SH-SY5Y (cell line): ENCODE data around the gene SLC24A3.

ENCODE experiments used
- GATA2 ChIP-seq: IDR thresholded peaks from 2 replicates; pipeline ENCODE4 v1.6.1; 2011; ENCODE audit warnings: mild to moderate bottlenecking, low read depth, low read length
- GATA3 ChIP-seq: IDR thresholded peaks from 2 replicates; pipeline ENCODE4 v1.6.1; 2011; ENCODE audit warnings: low read depth, mild to moderate bottlenecking, low read length, moderate library complexity

SLC24A3 gene

DNA sequence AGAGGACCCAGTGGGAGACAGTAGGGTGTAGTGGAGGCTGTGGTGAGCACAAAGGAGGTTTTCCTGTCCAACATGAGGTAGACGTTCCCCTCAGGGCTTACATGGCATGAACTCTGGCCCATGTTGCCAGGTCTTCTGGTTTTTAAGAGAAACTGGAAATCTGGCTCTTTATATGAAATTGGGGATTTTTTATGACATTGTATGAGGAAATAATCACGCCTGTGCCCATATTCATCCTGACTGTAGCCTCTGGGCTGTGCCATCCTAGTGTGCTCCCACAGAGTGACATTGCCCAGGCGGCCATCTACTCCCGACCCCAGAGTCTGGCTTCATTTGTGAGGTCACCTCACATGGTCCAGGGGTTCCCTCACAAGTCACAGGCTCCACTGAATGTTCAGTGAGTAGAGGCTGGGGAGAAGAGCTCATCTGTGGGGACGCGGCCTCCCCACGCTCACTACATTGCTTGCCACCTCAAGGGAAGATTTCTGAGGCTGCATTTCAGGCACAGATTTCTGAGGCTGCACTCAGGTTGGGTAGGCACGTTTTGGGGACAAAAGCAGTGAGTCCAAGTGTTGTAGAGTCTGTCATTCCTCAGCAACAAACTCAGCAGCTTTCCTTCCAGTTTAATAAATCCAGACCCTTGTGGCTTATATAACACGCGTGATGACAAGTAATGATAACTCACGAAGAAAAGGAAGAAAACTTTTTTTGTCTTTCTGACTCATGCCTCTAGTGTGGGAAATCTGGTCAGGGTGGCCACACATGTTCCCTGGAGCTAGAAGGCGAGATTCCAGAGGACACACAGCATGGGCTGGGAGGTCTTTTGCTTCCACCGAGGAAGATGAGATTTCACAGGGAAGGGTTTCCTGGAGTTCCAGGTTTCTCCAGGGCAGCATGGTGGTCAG lies 41.7 kb downstream of the SLC24A3 start:
- no peak for TF ChIP-seq GATA2
- no peak for TF ChIP-seq GATA3

DNA sequence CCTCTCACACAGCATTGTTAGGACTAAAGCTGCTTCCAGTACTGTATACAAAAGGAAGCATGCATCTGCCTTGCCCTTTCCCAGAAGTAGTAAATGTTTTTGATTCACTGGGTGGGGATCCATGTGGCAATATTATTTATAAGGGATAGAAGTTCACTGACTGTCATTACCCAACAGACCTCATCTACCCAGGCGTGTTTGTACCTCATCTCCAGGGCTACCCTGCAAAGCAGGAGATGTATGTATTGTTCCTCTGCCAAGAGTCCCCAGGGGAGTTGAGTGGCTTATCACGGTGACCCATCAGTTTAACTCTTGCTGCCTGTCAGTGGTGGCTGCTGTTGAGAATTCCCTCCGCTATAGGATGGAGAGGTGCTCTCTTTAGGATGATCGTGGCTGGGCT lies 42.5 kb downstream of the SLC24A3 start:
- TF ChIP-seq GATA2, result no peak

DNA sequence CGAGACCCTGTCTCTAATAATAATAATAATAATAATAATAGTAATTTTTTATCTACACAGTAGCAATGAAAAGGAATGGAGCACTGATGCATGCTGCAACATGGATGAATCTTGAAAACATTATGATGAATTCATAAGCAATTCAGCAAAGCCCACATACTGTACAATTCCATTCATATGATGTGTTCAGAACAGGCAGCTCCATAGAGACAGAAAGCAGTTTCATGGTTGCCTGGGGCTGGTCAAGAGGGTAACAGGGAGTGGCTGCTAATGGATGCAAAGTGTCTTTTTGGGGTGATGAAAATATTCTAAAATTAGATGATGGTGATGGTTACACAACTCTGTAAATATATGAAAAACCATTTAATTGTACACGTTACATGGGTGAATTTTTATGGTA lies 43.6 kb downstream of the SLC24A3 start:
- TF ChIP-seq GATA2, result no peak

DNA sequence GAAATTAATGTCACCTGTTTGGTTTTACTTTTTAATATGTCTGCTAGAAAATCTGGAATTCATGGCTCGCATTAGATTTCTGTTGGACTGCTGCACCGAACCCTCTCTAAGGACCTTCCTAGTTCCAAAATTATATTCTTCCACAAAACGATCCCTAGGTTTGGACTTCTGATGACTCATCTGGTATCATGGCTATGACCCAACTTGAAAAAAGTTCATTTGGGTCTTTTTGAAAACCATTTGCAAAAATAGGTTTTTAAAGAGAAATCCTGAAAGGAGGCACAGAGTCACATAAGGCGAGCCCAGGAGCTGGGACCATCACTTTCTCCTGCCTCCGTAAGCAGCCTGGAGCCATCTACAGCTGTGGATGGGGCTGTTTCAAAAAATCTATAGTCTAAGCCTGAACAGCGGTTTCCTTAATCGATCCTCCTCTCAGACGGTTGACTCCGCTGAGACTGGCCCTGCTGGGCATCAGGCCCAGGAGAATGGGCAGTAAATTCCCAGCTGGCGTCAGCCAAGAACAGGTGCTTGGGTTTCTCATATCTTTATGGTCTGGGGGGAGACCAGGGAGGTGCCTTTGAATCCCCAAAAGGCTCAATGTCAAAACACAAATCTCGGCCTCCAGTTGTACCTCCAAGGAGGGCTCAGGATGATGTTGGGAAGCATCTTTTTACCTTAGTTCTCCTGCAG lies 44.6 kb downstream of the SLC24A3 start:
- TF ChIP-seq GATA2 (no peak), GATA3 (no peak)

DNA sequence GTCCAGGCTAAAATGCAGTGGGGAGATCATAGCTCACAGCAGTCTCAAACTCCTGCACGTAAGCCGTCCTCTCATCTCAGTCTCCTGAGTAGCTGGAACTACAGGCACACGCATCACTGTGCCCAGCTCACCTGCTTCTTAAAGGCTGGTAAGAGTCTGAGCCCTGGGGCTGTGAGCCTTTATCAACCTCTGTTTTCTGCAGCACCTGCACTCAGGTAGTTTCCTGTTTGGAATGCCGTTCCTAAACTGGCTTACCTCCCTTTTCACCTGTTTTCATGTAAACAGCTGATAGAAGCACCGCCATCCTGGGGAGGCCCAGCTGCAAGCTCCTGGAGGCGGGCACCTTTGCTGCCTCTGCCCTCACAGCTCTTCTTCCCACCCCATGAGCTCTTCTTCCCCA lies 45.4 kb downstream of the SLC24A3 start:
- TF ChIP-seq GATA3 (no peak), GATA2 (no peak)

DNA sequence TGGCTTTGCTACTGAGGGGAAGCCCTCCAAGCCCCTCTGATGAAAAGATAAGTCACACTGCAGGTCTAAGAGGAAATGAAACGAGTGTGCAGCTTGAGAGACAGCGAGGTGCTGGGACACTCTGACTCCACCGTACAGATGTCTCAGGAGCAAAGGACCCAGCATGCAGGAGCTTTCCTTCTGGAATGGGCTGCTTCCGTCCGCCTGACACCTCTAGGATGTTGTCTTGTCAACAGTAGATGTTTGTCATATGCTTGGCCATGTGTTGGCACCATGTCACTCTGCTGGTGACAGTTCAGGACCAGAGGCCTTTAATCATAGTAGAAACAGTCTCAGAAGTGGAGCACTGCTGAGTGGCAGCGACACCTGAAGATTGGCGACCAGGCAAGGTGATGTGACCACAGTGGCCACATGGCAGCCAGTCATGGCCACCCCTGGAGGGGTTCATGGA lies 46.7 kb downstream of the SLC24A3 start:
- TF ChIP-seq GATA3 (no peak), GATA2 (no peak)

DNA sequence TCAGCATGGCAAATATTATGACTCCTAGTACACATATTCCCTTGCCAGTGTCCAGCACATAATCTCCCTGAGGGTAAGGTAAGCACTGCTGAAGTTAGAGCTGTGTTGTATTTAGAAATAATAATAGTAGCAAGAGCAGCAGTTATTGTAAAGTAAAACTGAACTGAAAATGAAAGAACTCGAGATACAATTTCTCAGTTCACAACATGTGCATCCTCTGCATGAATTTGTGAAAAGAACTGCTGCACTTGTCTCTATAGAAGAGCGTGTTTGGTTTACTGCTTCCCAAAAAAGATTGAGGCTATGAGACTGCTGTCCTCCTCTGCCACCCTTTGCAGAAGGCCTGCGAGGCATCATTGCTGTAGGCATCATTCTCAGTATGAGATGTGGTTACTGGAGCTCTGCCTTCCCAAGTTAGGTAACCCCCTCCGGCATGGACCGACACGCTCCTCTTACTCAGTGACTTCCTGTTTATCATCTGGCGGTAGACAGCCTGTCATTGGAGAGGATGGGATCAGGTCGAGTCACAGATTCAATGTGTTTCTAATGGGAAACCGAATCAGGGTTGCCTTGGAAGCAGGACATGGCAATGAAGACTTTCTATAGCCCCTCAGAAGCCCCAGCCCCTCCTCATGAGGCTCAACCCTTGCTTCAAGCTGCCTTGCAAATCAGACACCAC lies 48.1 kb downstream of the SLC24A3 start:
- TF ChIP-seq GATA2, result no peak
- TF ChIP-seq GATA3, result no peak

DNA sequence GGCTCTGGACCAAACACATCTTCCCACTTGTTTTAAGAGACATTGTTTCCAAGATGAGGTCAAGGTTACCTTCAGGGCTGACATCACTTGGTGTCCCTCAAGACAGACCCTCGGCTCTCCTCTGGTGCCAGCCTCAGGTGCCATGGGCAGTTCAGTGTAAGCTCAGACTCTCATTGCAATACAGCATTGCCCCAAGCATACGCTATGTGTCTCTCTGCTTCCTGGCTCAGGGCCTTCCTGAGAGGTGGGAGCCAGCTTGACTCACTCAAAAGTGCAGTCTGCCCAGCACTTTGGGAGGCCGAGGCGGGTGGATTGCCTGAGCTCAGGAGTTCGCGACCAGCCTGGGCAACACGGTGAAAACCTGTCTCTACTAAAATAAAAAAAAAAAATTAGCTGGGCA lies 51.7 kb downstream of the SLC24A3 start:
- TF ChIP-seq GATA3 (no peak), GATA2 (no peak)

DNA sequence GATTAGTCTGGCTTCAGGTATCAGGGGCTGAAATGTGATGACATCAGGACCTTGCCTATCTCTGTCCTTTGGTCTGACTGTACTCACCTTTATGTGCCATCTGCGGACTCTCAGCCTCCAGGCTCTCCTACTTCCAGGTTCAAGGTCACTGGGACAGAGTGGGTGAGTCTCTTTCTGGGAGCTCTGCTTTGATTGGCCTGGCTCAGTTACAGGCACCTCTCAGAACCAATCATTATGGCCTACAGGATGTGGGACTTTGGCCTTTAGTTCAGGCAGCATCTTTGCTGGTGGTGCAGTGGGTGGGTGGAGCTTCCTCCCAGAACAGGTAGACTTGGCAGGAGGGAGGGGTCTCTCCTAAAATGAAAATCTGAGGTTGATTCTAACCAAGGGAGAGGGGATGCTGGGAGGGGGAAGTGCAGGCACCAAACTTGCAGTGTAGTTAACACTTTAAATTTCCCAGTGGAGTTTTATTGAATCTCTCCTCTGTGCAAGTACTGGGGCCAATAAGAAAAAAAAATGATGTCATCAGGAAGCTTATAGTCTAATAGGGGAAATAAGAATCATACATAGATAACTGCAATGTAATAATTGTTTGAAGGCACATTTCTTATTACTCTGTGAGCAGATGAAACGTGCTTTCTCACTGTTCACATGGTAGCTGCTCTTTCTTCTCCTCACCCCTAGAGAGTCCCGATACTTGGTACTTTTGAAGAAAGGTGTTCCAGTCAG lies 53.4 kb downstream of the SLC24A3 start:
- no peak for TF ChIP-seq GATA2
- no peak for TF ChIP-seq GATA3

DNA sequence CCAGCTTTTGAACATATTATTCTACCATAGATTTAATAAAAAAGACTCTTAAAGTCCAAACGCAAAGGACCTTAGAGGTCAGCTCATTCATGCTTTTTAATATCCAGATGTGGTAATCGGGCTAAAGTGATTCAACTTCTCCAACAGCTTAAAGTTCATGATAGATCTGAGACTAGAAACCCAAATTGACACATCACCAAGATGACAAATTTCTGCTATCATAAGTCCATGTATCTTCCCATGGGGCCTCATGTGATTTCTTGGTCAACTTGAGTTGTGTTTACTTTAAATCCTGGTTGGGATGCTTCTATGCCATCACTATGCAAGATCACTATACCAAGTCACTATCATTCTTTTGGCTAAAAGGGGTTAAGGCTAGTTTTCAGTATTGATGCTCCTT lies 56.0 kb downstream of the SLC24A3 start:
- no peak for TF ChIP-seq GATA2
- TF ChIP-seq GATA3, result no peak

DNA sequence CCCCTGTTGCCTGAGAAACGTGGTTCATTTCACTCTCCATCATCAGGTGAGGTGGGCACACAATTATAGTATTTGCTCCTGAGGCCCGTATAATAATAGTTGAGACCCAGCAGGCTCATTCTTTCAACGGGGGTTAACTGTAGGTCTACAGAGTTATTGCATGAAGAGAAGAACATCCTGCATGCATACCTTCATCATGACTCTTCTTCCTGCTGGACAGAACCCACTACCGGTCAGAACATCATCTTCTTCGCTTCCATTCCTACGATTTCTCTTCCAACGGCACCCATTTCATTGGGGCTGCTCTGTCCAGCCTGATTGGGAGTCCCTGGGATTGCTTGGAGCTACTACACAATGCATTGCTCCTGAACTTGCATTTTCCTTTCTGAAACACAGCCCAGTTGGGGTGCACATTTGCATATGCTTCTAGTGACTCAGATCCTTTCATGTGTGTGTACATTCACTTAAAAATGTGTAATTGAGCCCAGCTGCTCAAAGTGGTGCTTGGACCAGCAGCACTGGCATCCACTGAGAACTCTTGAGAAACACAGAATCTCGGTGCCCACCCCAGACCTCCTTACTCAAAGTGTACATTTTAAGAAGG lies 57.4 kb downstream of the SLC24A3 start:
- TF ChIP-seq GATA2 (no peak), GATA3 (no peak)

DNA sequence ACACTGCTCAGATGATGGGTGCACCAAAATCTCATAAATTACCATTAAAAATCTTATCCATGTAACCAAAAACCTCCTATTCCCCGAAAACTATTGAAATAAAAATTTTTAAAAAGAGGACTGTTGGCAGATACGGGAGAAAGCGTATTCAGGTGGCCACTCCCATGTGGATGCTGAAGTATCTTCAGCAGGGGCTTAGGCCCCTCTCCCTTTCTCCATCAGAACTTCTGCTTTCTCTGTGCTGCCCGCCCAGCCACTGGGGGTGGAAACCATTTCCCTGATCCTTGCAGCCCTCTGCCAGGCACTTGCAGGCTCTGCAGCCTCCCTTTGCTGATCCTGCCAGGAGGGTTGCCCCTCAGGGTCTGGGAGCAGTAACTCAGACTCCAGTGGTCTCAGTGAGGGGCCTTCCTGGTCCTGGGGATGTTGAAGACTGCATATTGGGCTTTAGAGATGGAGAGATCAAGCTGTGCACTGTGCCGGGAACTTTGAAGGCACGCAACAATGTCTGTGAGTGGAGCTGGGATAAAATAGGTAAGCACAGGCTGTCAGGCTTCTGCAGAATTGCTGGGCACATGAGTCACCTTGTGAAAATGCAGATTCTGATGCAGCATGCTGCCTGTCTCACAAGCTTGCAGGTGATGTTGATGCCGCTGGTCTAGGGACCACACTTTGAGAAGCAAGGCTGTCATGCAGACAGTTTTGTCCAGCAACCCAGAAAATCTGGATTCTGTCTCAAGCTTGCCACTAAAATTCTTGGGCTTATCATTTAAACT lies 59.6 kb downstream of the SLC24A3 start:
- no peak for TF ChIP-seq GATA2
- TF ChIP-seq GATA3, result no peak

DNA sequence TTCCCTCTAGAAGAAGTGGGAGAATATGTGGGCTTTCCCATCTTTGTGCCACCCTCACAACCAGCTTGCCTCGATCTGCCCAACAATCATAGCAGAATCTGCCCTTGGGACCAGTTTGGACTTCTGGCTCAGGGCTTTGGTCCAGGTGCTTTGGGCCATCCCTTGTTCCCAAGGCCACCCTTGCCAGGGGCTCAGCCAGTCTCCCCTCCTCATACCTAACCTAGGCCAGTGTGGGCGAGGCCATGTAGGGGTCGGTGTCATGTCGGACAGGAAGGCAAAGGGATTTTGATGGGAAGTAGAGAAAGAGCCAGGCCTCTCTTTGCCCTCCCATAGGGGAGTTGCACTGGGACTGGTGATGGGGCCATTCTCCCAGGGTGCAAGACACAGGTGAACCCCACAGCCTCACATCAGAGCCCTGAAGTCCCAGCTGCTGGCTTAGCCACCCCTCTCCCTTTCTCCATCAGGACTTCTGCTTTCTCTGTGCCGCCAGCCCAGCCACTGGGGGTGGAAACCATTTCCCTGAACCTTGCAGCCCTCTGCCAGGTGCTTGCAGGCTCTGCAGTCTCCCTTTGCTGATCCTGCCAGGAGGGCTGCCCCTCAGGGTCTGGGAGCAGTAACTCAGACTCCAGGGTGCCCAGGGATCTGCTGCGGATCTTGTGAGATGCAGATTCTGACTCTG lies 60.7 kb downstream of the SLC24A3 start:
- TF ChIP-seq GATA3, result no peak
- no peak for TF ChIP-seq GATA2
